Central memory CD8-positive, alpha-beta T cell (primary cell): ENCODE data around the gene TJP2.

Experiments used
- ATAC-seq: fragments of 150-1000 bp; cut with Tn5 transposase; replicated peaks from 2 replicates; pipeline ENCODE4 v1.10.0; 2022; ENCODE audit warnings: mild to moderate bottlenecking, moderate FRiP score, moderate number of reproducible peaks; ENCODE audit not compliant: poor library complexity, severe bottlenecking; ENCODE audit errors: extremely low read depth
- DNase-seq, 2 donors: peaks; one replicate each; pipeline ENCODE4 v3.0.0; 2021; ENCODE audit warnings: low spot score in 2 of 2
- H3K27ac Mint-ChIP-seq: one replicate; pipeline ENCODE4 v1.8.0; 2022; ENCODE audit warnings: low read depth, mild to moderate bottlenecking, moderate library complexity, mixed read lengths
- H3K27me3 Mint-ChIP-seq: one replicate; pipeline ENCODE4 v1.8.0; 2022; ENCODE audit warnings: mixed read lengths
- H3K36me3 Mint-ChIP-seq: one replicate; pipeline ENCODE4 v1.8.0; 2022; ENCODE audit warnings: mild to moderate bottlenecking, moderate library complexity, mixed read lengths; ENCODE audit not compliant: insufficient read depth
- H3K4me1 Mint-ChIP-seq: one replicate; pipeline ENCODE4 v1.8.0; 2022; ENCODE audit warnings: mixed read lengths
- H3K4me3 Mint-ChIP-seq: one replicate; pipeline ENCODE4 v1.8.0; 2022; ENCODE audit warnings: mild to moderate bottlenecking, moderate library complexity, mixed read lengths
- H3K9me3 Mint-ChIP-seq: one replicate; pipeline ENCODE4 v1.8.0; 2022; ENCODE audit warnings: mixed read lengths

Gene TJP2

GRCh38 chr9:69319324-69320025, 145.4 kb downstream of the TJP2 start:
- no peaks in the 10 kb centered on the region for H3K36me3 Mint-ChIP-seq
- no peak overlapping the region for H3K4me3 Mint-ChIP-seq
- ATAC-seq, result no peak
- H3K9me3 Mint-ChIP-seq, result no peaks in the 10 kb centered on the region
- no peak overlapping the region for H3K27ac Mint-ChIP-seq
- no peak for DNase-seq
- H3K4me1 Mint-ChIP-seq, result no peaks in the 10 kb centered on the region
- H3K27me3 Mint-ChIP-seq, result peaks cover 69% of the 10 kb centered on the region

DNA sequence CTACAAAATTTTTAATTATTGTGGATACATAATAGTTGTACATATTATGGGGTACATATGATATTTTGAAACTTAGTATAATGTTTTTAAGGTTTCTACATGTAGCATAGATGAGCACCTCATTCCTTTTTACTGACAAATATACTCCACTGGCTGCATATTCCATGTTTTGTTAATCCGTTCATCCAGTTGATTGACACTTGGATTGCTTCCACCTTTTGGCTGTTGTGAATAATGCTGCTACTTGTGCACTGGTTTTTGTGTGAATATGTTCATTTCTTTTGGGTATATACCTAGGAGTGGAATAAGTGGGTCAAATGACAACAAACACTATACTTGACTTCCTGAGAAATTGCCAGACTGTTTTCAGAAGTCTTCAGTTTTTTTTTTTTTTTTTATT, 148.2 kb downstream of the TJP2 start:
- Mint-ChIP-seq H3K36me3 (no peaks in the 10 kb centered on the region), H3K27ac (no peak overlapping the region), H3K4me3 (no peak overlapping the region), H3K4me1 (no peaks in the 10 kb centered on the region), H3K27me3 (peaks cover 71% of the 10 kb centered on the region), H3K9me3 (no peaks in the 10 kb centered on the region)
- no peak for DNase-seq
- no peak for ATAC-seq

DNA sequence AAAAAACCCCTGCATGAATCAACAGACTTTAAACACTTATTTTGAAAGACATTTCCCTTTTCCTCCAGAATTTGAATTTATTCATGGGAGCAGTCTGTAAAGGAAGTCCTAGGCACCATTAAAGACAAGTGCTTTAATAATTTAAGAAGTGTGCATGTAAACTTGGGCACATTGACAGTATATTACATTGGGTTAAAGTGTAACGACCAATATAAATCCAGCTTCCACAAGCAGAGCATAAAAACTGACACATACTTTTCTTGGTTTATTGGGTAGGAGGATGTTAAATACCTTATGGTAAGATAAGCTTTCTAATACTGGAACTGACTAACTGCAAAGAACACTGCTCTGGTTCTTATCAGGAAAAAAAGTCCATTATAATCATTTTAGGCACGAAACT, 149.8 kb downstream of the TJP2 start:
- ATAC-seq (no peak), DNase-seq (no peak)
- H3K9me3 Mint-ChIP-seq, result no peaks in the 10 kb centered on the region
- no peaks in the 10 kb centered on the region for H3K36me3 Mint-ChIP-seq
- no peak overlapping the region for H3K4me3 Mint-ChIP-seq
- no peak overlapping the region for H3K27ac Mint-ChIP-seq
- H3K4me1 Mint-ChIP-seq, result no peaks in the 10 kb centered on the region
- H3K27me3 Mint-ChIP-seq, result peaks cover 67% of the 10 kb centered on the region
